ENCODE results near the gene PREPL. TPM values are rescaled to one million over a fixed set of nuclear protein-coding genes. Genes with fewer than 3 reads are reported as not detected.
"Not testable (repeated sequence)": the region's sequence is repeated elsewhere in the genome, so short reads cannot be mapped to it uniquely, and the experiment has no call there.

Gene PREPL
- total RNA-seq, 4 donors from 2014 or later, result 29.2 to 55.9 (median 32.4) TPM

DNA sequence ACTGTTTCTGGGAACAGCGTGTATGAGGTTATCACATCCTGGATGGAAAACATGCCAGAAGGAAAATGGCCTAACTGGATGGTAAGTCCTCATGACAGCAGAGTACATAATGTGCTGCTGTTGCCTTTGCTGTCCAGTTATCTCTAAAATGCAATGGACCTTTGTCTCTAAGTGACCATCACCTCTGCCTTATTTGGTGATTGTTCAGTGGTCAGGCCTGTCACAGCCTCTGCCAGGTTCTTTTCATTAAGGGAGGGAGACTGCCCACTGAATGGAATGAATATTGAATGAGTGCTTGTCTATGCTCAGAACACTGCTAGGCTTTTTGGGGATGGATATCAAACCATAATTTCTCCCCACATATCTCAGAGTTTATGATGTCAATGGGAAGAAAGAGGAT, 57.0 kb downstream of the PREPL start:
- DNase-seq, result no peak
- H3K9me3 ChIP-seq, result peaks cover 0 to under 1% of the 10 kb centered on the region in 2 donors
- in situ Hi-C loops (cut with MboI; ENCODE audit: low pct_ligation_motif_present in 1 of 4, low pct_unique_long_range_greater_than_20kb in 1 of 4, low sequenced_read_pairs in 3 of 4), result no loop called here
- 60 to 97% methylated on average over 1 of the region's 1 CpG for WGBS, 2 donors (ENCODE audit: low coverage in 1 of 2)
- no peak for TF ChIP-seq EP300 (IDR thresholded peaks at IDR 0.05; ENCODE audit: low read depth)
- no peak for TF ChIP-seq POLR2A (IDR thresholded peaks at IDR 0.05)
- no peak for TF ChIP-seq POLR2AphosphoS5 (IDR thresholded peaks at IDR 0.05)
- TF ChIP-seq, protein P1, sequence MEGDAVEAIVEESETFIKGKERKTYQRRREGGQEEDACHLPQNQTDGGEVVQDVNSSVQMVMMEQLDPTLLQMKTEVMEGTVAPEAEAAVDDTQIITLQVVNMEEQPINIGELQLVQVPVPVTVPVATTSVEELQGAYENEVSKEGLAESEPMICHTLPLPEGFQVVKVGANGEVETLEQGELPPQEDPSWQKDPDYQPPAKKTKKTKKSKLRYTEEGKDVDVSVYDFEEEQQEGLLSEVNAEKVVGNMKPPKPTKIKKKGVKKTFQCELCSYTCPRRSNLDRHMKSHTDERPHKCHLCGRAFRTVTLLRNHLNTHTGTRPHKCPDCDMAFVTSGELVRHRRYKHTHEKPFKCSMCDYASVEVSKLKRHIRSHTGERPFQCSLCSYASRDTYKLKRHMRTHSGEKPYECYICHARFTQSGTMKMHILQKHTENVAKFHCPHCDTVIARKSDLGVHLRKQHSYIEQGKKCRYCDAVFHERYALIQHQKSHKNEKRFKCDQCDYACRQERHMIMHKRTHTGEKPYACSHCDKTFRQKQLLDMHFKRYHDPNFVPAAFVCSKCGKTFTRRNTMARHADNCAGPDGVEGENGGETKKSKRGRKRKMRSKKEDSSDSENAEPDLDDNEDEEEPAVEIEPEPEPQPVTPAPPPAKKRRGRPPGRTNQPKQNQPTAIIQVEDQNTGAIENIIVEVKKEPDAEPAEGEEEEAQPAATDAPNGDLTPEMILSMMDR (IDR thresholded peaks at IDR 0.05), result no peak
- H3K4me1 ChIP-seq, result no peaks in the 10 kb centered on the region
- H3K27me3 ChIP-seq, result no peaks in the 10 kb centered on the region
- H3K27ac ChIP-seq, result no peak overlapping the region
- no peak overlapping the region for H3K4me3 ChIP-seq
- peaks cover 0 to under 1% (median 0%) of the 10 kb centered on the region in 4 donors for H3K36me3 ChIP-seq
- intact Hi-C loops (cut with DNase I; ENCODE audit: low total_unique reads), result no loop called here

DNA sequence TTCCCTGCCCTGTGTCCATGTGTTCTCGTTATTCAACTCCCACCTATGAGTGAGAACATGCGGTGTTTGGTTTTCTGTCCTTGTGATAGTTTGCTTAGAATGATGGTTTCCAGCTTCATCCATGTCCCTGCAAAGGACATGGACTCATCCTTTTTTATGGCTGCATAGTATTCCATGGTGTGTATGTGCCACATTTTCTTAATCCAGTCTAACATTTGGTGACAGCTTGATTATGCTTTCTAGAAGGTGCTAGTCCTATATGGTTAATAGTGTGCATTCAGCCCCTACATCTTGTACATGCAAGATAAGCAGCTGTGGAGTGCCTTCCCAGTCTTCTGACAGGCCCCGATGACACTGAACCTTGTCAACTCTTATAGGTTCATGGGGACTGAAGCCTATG, 57.5 kb downstream of the PREPL start:
- intact Hi-C loops (cut with DNase I; ENCODE audit: low total_unique reads); H3K36me3 ChIP-seq: not testable (repeated sequence)

DNA sequence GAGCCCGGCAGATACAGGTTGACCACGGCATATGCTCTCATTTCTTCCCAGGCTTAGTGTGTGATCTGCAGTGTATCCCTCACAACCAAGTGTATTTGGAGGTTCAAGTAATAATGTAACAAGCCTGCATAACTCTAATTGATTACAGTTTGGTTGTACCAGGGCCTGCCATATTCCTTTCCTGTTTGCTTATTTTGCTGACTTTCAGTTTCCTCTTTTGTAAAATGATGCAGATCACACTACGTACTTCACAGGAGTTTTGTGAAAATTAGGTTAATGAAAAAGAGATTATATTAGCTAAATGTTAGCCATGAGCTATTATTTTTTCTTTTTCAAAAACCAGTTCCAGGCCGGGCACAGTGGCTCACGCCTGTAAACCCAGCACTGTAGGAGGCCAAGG, 60.2 kb downstream of the PREPL start:
- no peak for TF ChIP-seq POLR2AphosphoS5 (IDR thresholded peaks at IDR 0.05)
- no peak for TF ChIP-seq POLR2A (IDR thresholded peaks at IDR 0.05)
- TF ChIP-seq EP300 (IDR thresholded peaks at IDR 0.05; ENCODE audit: low read depth), result no peak
- TF ChIP-seq, protein P1 (IDR thresholded peaks at IDR 0.05), result no peak
- no peak for DNase-seq

More for the DNA sequence above, 57.5 kb downstream of the PREPL start:
- 100% methylated on average over 2 to 3 of the region's 3 CpGs for WGBS, 2 donors (ENCODE audit: low coverage in 1 of 2)
- H3K27ac ChIP-seq; H3K27me3 ChIP-seq; in situ Hi-C loops (cut with MboI; ENCODE audit: low pct_ligation_motif_present in 1 of 4, low pct_unique_long_range_greater_than_20kb in 1 of 4, low sequenced_read_pairs in 3 of 4); H3K9me3 ChIP-seq; H3K4me1 ChIP-seq; DNase-seq; H3K4me3 ChIP-seq: not testable (repeated sequence)

DNA sequence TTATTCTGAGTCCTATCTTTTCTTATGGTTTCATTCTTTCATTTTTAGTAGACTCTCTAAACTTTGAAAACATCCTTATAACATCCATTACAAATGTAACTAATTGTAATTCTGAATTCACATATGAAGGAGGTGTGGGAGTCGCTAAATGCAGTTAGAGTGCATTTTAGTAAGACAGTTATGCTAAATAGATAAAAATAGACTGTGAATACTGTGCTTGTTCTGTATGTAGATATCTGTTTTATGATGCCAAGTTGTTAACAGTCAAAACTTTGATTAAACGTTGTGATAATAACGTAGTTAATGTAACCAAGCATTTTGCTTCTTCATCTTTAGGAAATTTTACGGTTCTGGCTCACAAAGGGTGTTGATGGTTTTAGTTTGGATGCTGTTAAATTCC, 61.7 kb downstream of the PREPL start:
- in situ Hi-C loops (cut with MboI; ENCODE audit: low pct_ligation_motif_present in 1 of 4, low pct_unique_long_range_greater_than_20kb in 1 of 4, low sequenced_read_pairs in 3 of 4), result loop anchor here (10.0 to 25.0 kb wide), 2 partner anchors 212 to 215 kb away; no protein-coding TSS in a partner anchor
- intact Hi-C loops (cut with DNase I; ENCODE audit: low total_unique reads), result no loop called here
- TF ChIP-seq, protein P1 (IDR thresholded peaks at IDR 0.05), result no peak
- TF ChIP-seq POLR2AphosphoS5 (IDR thresholded peaks at IDR 0.05) (no peak), EP300 (IDR thresholded peaks at IDR 0.05; ENCODE audit: low read depth) (no peak), POLR2A (IDR thresholded peaks at IDR 0.05) (no peak)
- DNase-seq, result no peak
- H3K4me1 ChIP-seq, result no peaks in the 10 kb centered on the region
- H3K27ac ChIP-seq, result no peak overlapping the region
- no peaks in the 10 kb centered on the region for H3K9me3 ChIP-seq
- H3K27me3 ChIP-seq, result no peaks in the 10 kb centered on the region
- no peaks in the 10 kb centered on the region for H3K36me3 ChIP-seq
- 53 to 72% methylated on average over 4 of the region's 4 CpGs for WGBS, 2 donors (ENCODE audit: low coverage in 1 of 2)
- H3K4me3 ChIP-seq, result no peak overlapping the region

More for the DNA sequence above, 60.2 kb downstream of the PREPL start:
- no peak overlapping the region for H3K4me3 ChIP-seq
- 94 to 95% methylated on average over 3 to 5 of the region's 5 CpGs for WGBS, 2 donors (ENCODE audit: low coverage in 1 of 2)
- no peaks in the 10 kb centered on the region for H3K36me3 ChIP-seq
- no peaks in the 10 kb centered on the region for H3K9me3 ChIP-seq
- in situ Hi-C loops (cut with MboI; ENCODE audit: low pct_ligation_motif_present in 1 of 4, low pct_unique_long_range_greater_than_20kb in 1 of 4, low sequenced_read_pairs in 3 of 4) (no loop called here), intact Hi-C loops (cut with DNase I; ENCODE audit: low total_unique reads) (no loop called here)
- no peaks in the 10 kb centered on the region for H3K4me1 ChIP-seq
- H3K27me3 ChIP-seq, result no peaks in the 10 kb centered on the region
- no peak overlapping the region for H3K27ac ChIP-seq

DNA sequence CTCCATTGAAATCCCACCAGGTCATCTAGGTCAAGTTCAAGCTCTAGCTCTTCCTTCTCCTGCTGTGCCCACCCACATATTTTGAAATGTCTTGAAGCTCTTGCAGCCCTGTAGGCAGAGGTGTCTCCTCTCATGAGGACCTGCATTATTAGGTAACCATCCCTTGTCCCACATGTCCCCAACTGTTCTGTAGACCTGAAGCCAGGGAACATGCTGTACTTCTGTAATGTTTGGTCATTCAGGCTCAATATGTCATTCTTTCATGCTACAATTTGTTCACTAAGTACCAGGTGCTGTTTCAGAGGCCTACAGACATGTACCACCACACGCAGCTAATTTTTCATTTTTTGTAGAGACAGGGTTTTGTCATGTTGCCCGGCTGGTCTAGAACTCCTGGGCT, 63.9 kb downstream of the PREPL start:
- intact Hi-C loops (cut with DNase I; ENCODE audit: low total_unique reads) (no loop called here), in situ Hi-C loops (cut with MboI; ENCODE audit: low pct_ligation_motif_present in 1 of 4, low pct_unique_long_range_greater_than_20kb in 1 of 4, low sequenced_read_pairs in 3 of 4) (loop anchor here (10.0 to 25.0 kb wide), 2 partner anchors 210 to 213 kb away; no protein-coding TSS in a partner anchor)
- Histone ChIP-seq H3K27me3 (no peaks in the 10 kb centered on the region), H3K4me1 (no peaks in the 10 kb centered on the region), H3K9me3 (no peaks in the 10 kb centered on the region), H3K36me3 (no peaks in the 10 kb centered on the region), H3K4me3 (no peak overlapping the region), H3K27ac (no peak overlapping the region)
- 93% methylated on average over 2 of the region's 2 CpGs for WGBS, 2 donors (ENCODE audit: low coverage in 1 of 2)
- no peak for DNase-seq
- TF ChIP-seq POLR2A (IDR thresholded peaks at IDR 0.05), result no peak
- TF ChIP-seq, protein P1 (IDR thresholded peaks at IDR 0.05), result no peak
- TF ChIP-seq EP300 (IDR thresholded peaks at IDR 0.05; ENCODE audit: low read depth), result no peak
- no peak for TF ChIP-seq POLR2AphosphoS5 (IDR thresholded peaks at IDR 0.05)
